GM12878 (cell line): ENCODE measurements around the gene TRIM28. TPM values are rescaled to one million over a fixed set of nuclear protein-coding genes. Genes with fewer than 3 reads are reported as not detected.
A peak's percentile ranks its signal among the peaks of the same experiment; 100 is the strongest.

Experiments used
- ATAC-seq: fragments of 200-7000 bp; cut with Tn5 transposase; 3 replicates; pipeline ENCODE4 v1.9.1; 2020; ENCODE audit warnings: mild to moderate bottlenecking, moderate library complexity
- BruUV-seq: library from RNA; stranded (reverse); fragments of 400-500 nt; replicated peaks from 2 replicates; lab custom pipeline; 2021; lab: Mats Ljungman, UMichigan
- CTCF ChIA-PET: fragments of 300-600 bp; sonication (Branson Sonifier 250); formaldehyde crosslinking; extraction: SDS; loops from one replicate; lab custom pipeline; 2021; ENCODE audit warnings: inconsistent platforms; lab: Yijun Ruan, JAX
- POLR2A ChIA-PET: fragments of 350-600 bp; formaldehyde crosslinking; extraction: SDS; loops from one replicate; lab custom pipeline; 2021; ENCODE audit warnings: inconsistent platforms; lab: Charles Lee
- RAD21 ChIA-PET: fragments of 300-600 bp; sonication (Branson Sonifier 250); formaldehyde crosslinking; loops from one replicate; lab custom pipeline; 2023; ENCODE audit warnings: antibody characterized with exemption; ENCODE audit not compliant: unreplicated experiment; lab: Charles Lee
- SMC1A ChIA-PET: fragments of 300-600 bp; sonication (Branson Sonifier 250); formaldehyde crosslinking; loops from one replicate; lab custom pipeline; 2023; ENCODE audit not compliant: unreplicated experiment, uncharacterized antibody; lab: Charles Lee
- DNase-seq: peaks from one replicate; pipeline ENCODE4 v3.0.0-alpha.2; 2011; ENCODE audit warnings: low read depth, low spot score
- FAIRE-seq: peaks from 3 replicates; lab custom pipeline; 2011; peaks lifted over from hg19 to GRCh38; lab: Jason Lieb, UNC
- H2AFZ ChIP-seq: 2 replicates; pipeline ENCODE4 v1.6.0; 2011; ENCODE audit warnings: low read depth, low read length, control low read depth; ENCODE audit not compliant: control insufficient read depth
- H3K27ac ChIP-seq: 2 replicates; pipeline ENCODE4 v1.5.1; 2011; ENCODE audit warnings: control low read depth; ENCODE audit not compliant: control insufficient read depth, insufficient read depth
- H3K27me3 ChIP-seq, 2 experiments: replicated peaks in 1 of 2; 2 replicates each; pipeline versions ENCODE4 v1.6.0 to v1.6.1; 2011; ENCODE audit warnings: low read length in 1 of 2; ENCODE audit not compliant: control insufficient read depth in 2 of 2, insufficient read depth in 2 of 2
- H3K36me3 ChIP-seq, 2 experiments: 2 replicates each; pipeline ENCODE4 v1.5.1; 2011; ENCODE audit warnings: low read length in 1 of 2; ENCODE audit not compliant: control insufficient read depth in 2 of 2, insufficient read depth in 2 of 2
- H3K4me1 ChIP-seq: 2 replicates; pipeline ENCODE4 v1.6.1; 2011; ENCODE audit warnings: mild to moderate bottlenecking, low read length, moderate library complexity, mixed read lengths; ENCODE audit not compliant: control insufficient read depth, insufficient read depth
- H3K4me2 ChIP-seq: 2 replicates; pipeline ENCODE4 v1.6.0; 2011; ENCODE audit warnings: control low read depth; ENCODE audit not compliant: control insufficient read depth, insufficient read depth
- H3K4me3 ChIP-seq: fragments of 200-600 bp; sonication (generic); 2 replicates; pipeline ENCODE4 v1.5.1; 2016
- H3K79me2 ChIP-seq: 2 replicates; pipeline ENCODE4 v1.6.0; 2011; ENCODE audit warnings: low read length; ENCODE audit not compliant: control insufficient read depth, insufficient read depth
- H3K9ac ChIP-seq: 2 replicates; pipeline ENCODE4 v1.8.0; 2011; ENCODE audit warnings: low read length, control low read depth, mixed read lengths; ENCODE audit not compliant: control insufficient read depth, insufficient read depth
- H3K9me3 ChIP-seq: replicated peaks from 3 replicates; pipeline ENCODE4 v1.5.1; 2011; ENCODE audit warnings: mild to moderate bottlenecking, low read length; ENCODE audit not compliant: control insufficient read depth, insufficient read depth
- H4K20me1 ChIP-seq: 2 replicates; pipeline ENCODE4 v1.6.0; 2011; ENCODE audit not compliant: control insufficient read depth, insufficient read depth
- CHD1 ChIP-seq: IDR thresholded peaks from 2 replicates; pipeline ENCODE4 v1.6.1; 2012; ENCODE audit warnings: low read depth, low read length, improper control_type of control experiment
- HCFC1 ChIP-seq: fragments of 150-350 bp; IDR thresholded peaks from 2 replicates; pipeline ENCODE4 v1.6.1; 2014; ENCODE audit warnings: low read length
- NR2F1 ChIP-seq: fragments of 450-650 bp; conservative IDR thresholded peaks from 2 replicates; pipeline ENCODE4 v1.6.1; 2017; ENCODE audit warnings: mild to moderate bottlenecking
- POLR2A ChIP-seq: IDR thresholded peaks from 2 replicates; pipeline ENCODE4 v1.6.1; 2011; ENCODE audit warnings: low read depth, mild to moderate bottlenecking, low read length
- POLR2AphosphoS2 ChIP-seq: IDR thresholded peaks from 2 replicates; pipeline ENCODE4 v1.6.1; 2011; ENCODE audit warnings: low read depth, mild to moderate bottlenecking, low read length, improper control_type of control experiment, moderate library complexity
- WGBS: methylation state at CpG from one replicate; pipeline ENCODE4 v1.1.6; 2016; ENCODE audit warnings: low lambda C conversion rate; ENCODE audit not compliant: insufficient replicate concordance, insufficient coverage; ENCODE audit errors: missing lambda C conversion rate; 5-methylcytosine and 5-hydroxymethylcytosine counted together
- in situ Hi-C: fragments of 300-500 bp; cut with MboI; formaldehyde crosslinking; loops from 9 replicates; pipeline ENCODE4 v1.14.3; 2018; ENCODE audit warnings: mixed read lengths
- intact Hi-C: fragments of 100-400 bp; cut with micrococcal nuclease; formaldehyde crosslinking; loops from one replicate; pipeline ENCODE4 v1.14.2; 2022; ENCODE audit not compliant: unreplicated experiment
- polyA plus RNA-seq, 11 experiments: library from polyadenylated mRNA; depleted of rRNA in 4 of 11; unstranded in 6 of 11; stranded (reverse) in 5 of 11; fragments of >200 nt; fragmentation: Nextera tagmentation in 4 of 11; fragmentation: Illumina TruSeq in 1 of 11; extraction: Ambion mirVana in 4 of 11; extraction: Trizol in 1 of 11; gene quantifications; 1 replicate in 1 of 11; 2 replicates in 10 of 11; pipeline versions ENCODE4 v1.2.1 to v1.2.3, GENCODE V29; 2011 to 2016; ENCODE audit warnings: inconsistent platforms in 2 of 11, missing spikeins in 2 of 11, low read depth in 1 of 11
- total RNA-seq, 4 experiments: library from RNA; depleted of rRNA in 3 of 4; stranded (reverse); fragments of >200 nt in 3 of 4; fragmentation: Illumina TruSeq in 1 of 4; extraction: Trizol in 1 of 4; gene quantifications; 2 replicates each; pipeline versions ENCODE4 v1.2.1 to v1.2.3, GENCODE V29; 2013 to 2021

Gene TRIM28
- total and polyA plus RNA-seq, 10 of the 15 experiments (the other 5 are each of a cell fraction or from before 2014, with no cell fraction given): 5.0 to 650 (median 296) TPM

DNA sequence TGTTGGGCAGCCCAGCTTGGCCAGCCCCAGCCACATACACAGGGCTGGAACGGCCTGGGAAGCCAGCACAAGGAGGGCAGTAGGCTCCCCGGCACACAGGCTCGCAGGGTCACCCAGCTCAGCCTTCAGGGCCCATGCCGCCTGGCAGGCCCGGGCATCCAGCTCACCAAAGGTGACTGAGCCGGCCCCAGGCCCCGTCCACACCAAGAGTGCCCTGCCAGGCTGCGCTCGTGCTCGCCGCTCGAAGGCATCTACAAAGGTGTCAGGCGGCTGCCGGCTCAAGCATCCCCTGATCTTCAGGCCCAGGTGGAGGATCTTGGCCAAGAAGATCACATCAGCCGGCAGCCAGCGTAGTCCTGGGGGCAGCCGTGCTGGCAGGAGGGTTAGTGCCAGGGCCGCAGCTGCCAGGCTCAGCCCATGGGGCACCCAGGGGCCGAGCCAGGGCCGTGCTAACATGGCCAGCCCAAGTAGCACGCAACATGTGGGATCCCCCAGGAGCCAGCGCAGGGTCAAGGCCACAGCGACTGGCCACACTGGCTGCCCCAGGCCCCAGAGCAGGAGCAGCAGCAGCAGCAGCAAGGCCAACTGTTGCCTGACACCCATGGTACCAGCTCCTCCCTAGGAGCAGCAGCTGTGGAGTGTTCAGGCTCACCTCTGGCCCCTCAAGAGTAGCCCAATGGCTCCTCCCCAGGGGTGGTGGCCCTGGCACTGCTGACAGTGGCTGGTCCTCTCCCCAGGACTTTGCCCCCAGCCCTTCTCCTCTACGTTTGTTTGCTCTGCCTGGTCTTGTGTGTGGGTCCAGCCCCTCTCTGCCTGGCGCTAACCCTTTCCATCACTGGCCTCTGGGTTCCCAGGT is 32.3 kb upstream of the TRIM28 start, which contains the start of gene SLC27A5:
TSS of gene SLC27A5 (minus strand) at position 640 of the 856 bp plus-strand sequence. CDS start at position 603, 37 bp downstream.
- RAD21 ChIA-PET: no interaction called here
- TF ChIP-seq CHD1 (no peak), NR2F1 (no peak), POLR2A (peak; percentile 55; the same call in 1 of the 2 replicates), POLR2AphosphoS2 (no peak), HCFC1 (no peak)
- WGBS: 83% methylated on average over 25 of the region's 25 CpGs
- Histone ChIP-seq H3K9ac (no peak within 1 kb of the TSS), H2AFZ (no peak within 1 kb of the TSS), H3K36me3 (peaks cover 0 to 5% of the 10 kb centered on the region in 2 experiments; a peak in 3 of 4 replicates), H4K20me1 (no peaks in the 10 kb centered on the region), H3K27ac (no peak within 1 kb of the TSS), H3K79me2 (peaks cover 15% of the 10 kb centered on the region), H3K27me3 (no peaks in the 10 kb centered on the region), H3K4me2 (no peak within 1 kb of the TSS), H3K4me3 (no peak within 1 kb of the TSS), H3K9me3 (no peaks in the 10 kb centered on the region; the same call in 2 of the 3 replicates), H3K4me1 (peaks cover 14% of the 10 kb centered on the region)
- CTCF ChIA-PET: interaction anchor here (0.7 to 1.5 kb wide), 2 partner anchors 8 to 66 kb away, joined by 3 to 5 read pairs; partner anchors contain the start of gene ZBTB45
- SMC1A ChIA-PET: interaction anchor here (0.8 kb wide), 1 partner anchor 12 kb away, joined by 3 read pairs; no protein-coding TSS in a partner anchor
- BruUV-seq: no TSS peak
- in situ Hi-C loops (no loop called here), intact Hi-C loops (no loop called here)
- no peak for ATAC-seq
- FAIRE-seq: no peak
- POLR2A ChIA-PET: interaction anchor here (0.6 kb wide), 1 partner anchor 26 kb away, joined by 4 read pairs; no protein-coding TSS in a partner anchor
- DNase-seq: no peak
